NCI-H1694 treated with DMSO at 0.1 percent for 48 hours (cell line): ENCODE results near the gene RFTN1.

Experiments used
- DNase-seq: peaks from one replicate; lab custom pipeline; 2025; lab: John Stamatoyannopoulos, UW

The RFTN1 gene

GRCh38 chr3:16486951-16487480 lies 26.5 kb downstream of the RFTN1 start:
- no peak for DNase-seq

GRCh38 chr3:16486201-16486600 lies 27.3 kb downstream of the RFTN1 start:
- DNase-seq = no peak

- DNase-seq = no peak
Measured at GRCh38 chr3:16485395-16485992, 28.0 kb downstream of the RFTN1 start.

- no peak for DNase-seq
Measured at GRCh38 chr3:16484984-16485383, 28.5 kb downstream of the RFTN1 start.

GRCh38 chr3:16484216-16484615 lies 29.3 kb downstream of the RFTN1 start:
- DNase-seq = no peak

- DNase-seq = no peak
Measured at GRCh38 chr3:16482770-16483531, 30.5 kb downstream of the RFTN1 start.

- no peak for DNase-seq
Measured at GRCh38 chr3:16482194-16482769, 31.2 kb downstream of the RFTN1 start.

GRCh38 chr3:16481546-16481897 lies 32.0 kb downstream of the RFTN1 start:
- DNase-seq = no peak

GRCh38 chr3:16480861-16481545 lies 32.5 kb downstream of the RFTN1 start:
- DNase-seq = no peak

- DNase-seq = no peak
Measured at GRCh38 chr3:16478516-16478915, 35.0 kb downstream of the RFTN1 start.

GRCh38 chr3:16477521-16477920 lies 36.0 kb downstream of the RFTN1 start:
- no peak for DNase-seq

- DNase-seq = no peak
Measured at GRCh38 chr3:16477056-16477455, 36.4 kb downstream of the RFTN1 start.

GRCh38 chr3:16476636-16477035 lies 36.9 kb downstream of the RFTN1 start:
- DNase-seq = no peak

- DNase-seq = no peak
Measured at GRCh38 chr3:16475766-16476165, 37.7 kb downstream of the RFTN1 start.

- DNase-seq = no peak
Measured at GRCh38 chr3:16474920-16475319, 38.6 kb downstream of the RFTN1 start.

- DNase-seq = no peak
Measured at GRCh38 chr3:16474216-16474615, 39.3 kb downstream of the RFTN1 start.

GRCh38 chr3:16472593-16472992 lies 40.9 kb downstream of the RFTN1 start:
- no peak for DNase-seq

- no peak for DNase-seq
Measured at GRCh38 chr3:16471897-16472296, 41.6 kb downstream of the RFTN1 start.

GRCh38 chr3:16470590-16470989 lies 42.9 kb downstream of the RFTN1 start:
- no peak for DNase-seq

GRCh38 chr3:16468336-16469098 lies 45.0 kb downstream of the RFTN1 start:
- DNase-seq = no peak

- no peak for DNase-seq
Measured at GRCh38 chr3:16468002-16468335, 45.5 kb downstream of the RFTN1 start.

GRCh38 chr3:16467393-16467792 lies 46.1 kb downstream of the RFTN1 start:
- DNase-seq = no peak
